GM23248 (cell line): Measurements from ENCODE around the gene GIMAP4.

Source experiments
- EZH2 ChIP-seq: fragments of 200-600 bp; sonication (generic); IDR thresholded peaks from 2 replicates; pipeline ENCODE4 v1.6.1; 2018; ENCODE audit warnings: antibody characterized with exemption, mild to moderate bottlenecking; ENCODE audit not compliant: insufficient read depth, poor library complexity, severe bottlenecking
- EZH2phosphoT487 ChIP-seq: fragments of 200-600 bp; sonication (generic); IDR thresholded peaks from 2 replicates; pipeline ENCODE4 v1.6.1; 2018; ENCODE audit warnings: antibody characterized with exemption, moderate library complexity, mild to moderate bottlenecking, low read depth; ENCODE audit not compliant: insufficient read depth

- TF ChIP-seq EZH2 (no peak), EZH2phosphoT487 (no peak)
Measured at GRCh38 chr7:150569245-150569955, 2.2 kb downstream of the GIMAP4 start.
